DMS53 treated with DMSO at 0.1 percent for 48 hours (cell line): ENCODE results near the gene CCNB1.
A peak's percentile ranks its signal among the peaks of the same experiment; 100 is the strongest.
"Not testable (repeated sequence)": the region's sequence is repeated elsewhere in the genome, so short reads cannot be mapped to it uniquely, and the experiment has no call there.

Experiments
- DNase-seq: peaks from one replicate; lab custom pipeline; 2025; ENCODE audit not compliant: unreplicated experiment; lab: John Stamatoyannopoulos, UW

CCNB1 gene

DNA sequence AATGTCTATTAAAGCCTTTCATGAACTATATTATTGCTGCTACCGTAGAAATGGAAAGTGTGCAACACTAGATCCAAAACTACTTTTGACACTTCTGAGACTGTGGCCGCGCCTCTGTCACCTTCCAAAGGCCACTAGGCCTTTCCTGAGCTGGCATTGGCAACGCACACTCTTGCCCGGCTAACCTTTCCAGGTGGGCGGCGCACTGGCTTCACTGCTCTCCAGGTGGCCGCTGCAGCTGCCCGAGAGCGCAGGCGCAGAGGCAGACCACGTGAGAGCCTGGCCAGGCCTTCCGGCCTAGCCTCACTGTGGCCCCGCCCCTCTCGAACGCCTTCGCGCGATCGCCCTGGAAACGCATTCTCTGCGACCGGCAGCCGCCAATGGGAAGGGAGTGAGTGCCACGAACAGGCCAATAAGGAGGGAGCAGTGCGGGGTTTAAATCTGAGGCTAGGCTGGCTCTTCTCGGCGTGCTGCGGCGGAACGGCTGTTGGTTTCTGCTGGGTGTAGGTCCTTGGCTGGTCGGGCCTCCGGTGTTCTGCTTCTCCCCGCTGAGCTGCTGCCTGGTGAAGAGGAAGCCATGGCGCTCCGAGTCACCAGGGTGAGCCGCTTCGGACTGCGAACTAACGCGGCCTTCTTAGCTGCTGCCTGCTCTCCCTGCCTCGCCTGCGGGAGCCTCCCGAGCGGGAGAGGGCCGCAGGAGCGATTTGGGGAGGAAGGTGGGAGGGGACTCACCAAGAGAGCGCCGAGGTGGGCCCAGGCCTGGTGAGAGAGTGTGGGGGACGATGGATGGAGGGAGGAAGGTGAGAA is at the start of gene CCNB1:
CCNB1 (plus strand) TSS at position 465 of the 807 bp plus-strand sequence; CDS start at position 578, 113 bp downstream.
- peak; percentile 98 for DNase-seq

DNA sequence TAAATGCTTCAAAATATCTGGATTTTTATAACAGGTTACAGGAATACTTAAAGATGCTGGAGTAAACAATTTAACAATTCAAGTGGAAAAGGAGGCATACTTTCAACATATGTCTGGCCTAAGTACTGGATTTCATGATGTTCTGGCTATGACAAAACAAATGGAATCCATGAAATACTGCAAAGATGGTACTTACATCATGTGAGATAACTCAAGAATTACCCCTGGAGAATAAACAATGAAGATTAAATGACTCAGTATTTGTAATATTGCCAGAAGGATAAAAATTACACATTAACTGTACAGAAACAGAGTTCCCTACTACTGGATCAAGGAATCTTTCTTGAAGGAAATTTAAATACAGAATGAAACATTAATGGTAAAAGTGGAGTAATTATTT is 37.5 kb upstream of the CCNB1 start:
- no peak for DNase-seq

DNA sequence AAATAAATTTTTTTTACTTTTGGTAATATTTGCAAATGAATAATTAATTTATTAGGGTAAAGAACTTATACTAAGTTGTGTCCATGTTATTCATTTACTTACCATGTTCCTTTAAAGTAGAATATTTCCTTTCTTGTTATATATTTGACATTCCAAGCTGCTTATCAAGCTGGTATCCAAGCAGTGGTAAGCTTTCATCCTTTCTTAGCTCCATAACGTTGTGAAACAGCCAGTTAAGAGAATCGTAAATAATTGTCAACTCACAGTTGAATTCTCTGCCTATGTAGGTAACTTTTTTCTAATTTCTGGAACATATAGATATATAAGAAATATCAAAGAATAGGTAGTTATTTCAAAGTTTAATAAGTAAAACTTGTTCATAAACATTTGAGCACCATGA is 36.7 kb upstream of the CCNB1 start:
- DNase-seq = no peak

DNA sequence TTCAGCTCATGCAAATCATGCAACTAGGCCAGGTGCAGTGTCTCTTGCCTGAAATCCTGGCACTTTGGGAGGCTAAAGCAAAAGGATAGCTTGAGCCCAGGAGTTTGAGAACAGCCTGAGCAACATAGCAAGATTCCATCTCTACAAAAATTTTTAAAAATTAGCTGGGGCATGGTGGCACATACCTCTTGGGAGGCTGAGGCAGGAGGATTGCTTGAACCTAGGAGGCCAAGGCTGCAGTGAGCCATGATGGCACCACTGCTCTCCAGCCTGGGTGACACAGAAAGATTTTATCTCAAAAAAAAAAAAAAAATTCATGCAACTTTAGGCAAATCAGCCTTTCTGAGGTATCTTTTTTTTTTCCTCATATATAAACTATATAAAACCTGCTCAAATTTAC is 35.6 kb upstream of the CCNB1 start:
- DNase-seq = no peak

DNA sequence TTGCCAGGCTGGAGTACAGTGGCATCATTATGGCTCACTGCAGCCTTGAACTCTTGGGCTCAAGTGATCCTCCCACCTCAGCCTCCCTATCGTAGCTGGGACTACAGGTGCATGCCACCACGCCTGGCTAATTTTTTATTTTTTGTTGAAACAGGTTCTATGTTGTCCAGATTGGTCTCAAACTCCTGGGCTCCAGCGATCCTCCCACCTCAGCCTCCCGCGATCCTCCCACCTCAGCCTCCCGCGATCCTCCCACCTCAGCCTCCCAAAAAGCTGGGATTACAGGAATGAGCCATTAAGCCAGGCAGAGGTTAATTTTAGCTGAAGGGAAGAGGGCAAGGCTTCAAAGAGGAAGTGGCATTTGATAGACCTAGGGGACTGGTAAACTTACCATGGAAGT is 32.8 kb upstream of the CCNB1 start:
- DNase-seq = no peak

DNA sequence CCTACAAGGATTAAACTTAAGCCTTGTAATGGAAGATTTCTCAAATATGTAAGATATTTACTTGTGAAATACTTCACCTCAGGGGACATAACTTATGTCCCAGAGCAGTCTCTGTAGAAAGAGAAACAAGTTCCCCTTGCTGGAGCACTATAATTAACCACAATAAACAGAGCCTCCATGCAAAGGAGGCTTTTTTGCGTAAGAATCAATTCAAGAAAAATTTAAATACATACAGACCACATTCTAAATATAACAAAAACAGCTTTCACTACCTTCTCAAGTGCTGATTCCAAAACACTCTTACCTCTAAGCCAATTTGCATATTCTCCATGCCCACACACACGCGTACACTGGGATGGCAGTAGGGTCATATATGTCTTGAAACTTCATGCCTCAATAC is 30.7 kb upstream of the CCNB1 start:
- no peak for DNase-seq

DNA sequence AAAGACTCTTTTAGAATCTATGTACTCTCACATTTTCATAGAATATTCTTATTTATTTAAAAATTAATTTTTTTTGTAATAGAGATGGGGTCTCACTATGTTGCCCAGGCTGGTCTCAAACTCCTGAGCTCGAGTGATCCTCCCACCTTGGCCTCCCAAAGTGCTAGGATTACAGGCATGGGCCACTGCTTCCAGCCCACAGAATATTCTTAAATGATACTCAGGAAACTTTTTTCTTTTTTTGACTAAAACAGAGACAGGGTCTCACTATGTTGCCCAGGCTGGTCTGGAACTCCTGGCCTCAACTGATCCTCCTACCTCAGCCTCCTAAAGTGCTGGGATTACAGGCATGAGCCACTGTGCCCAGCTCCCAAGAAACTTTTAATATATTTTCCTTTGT is 29.7 kb upstream of the CCNB1 start:
- DNase-seq = not testable (repeated sequence)

DNA sequence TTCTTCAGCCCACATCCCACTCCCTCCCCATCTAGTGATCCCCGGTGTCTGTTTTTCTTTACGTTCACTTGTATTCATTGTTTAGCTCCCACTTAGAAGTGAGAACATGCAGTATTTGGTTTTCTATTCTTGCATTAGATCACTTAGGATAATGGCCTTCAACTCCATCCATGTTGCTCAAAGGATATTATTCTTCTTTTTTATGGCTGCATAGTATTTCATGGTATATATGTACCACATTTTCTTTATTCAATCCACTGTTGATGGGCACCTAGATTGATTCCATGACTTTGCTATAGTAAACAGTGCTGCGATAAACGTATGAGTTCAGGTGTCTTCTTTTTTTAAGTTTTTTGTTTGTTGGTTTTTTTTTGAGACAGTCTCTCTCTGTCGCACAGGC is 29.1 kb upstream of the CCNB1 start:
- no peak for DNase-seq

DNA sequence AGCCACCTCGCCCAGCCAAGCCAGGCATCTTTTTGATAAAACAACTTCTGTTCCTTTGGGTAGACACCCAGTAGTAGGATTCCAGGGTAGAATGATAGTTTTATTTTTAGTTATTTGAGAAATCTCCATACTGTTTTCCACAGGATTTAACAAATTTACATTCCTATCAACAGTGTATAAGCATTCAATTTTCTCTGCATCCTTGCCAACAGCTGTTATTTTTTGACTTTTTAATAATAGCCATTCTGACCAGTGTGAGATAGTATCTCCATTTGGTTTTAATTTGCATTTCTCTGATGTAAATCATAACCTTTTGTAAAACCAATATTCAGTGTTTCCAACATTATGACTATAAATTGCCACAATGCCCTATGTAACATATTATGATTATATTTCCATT is 28.2 kb upstream of the CCNB1 start:
- no peak for DNase-seq

DNA sequence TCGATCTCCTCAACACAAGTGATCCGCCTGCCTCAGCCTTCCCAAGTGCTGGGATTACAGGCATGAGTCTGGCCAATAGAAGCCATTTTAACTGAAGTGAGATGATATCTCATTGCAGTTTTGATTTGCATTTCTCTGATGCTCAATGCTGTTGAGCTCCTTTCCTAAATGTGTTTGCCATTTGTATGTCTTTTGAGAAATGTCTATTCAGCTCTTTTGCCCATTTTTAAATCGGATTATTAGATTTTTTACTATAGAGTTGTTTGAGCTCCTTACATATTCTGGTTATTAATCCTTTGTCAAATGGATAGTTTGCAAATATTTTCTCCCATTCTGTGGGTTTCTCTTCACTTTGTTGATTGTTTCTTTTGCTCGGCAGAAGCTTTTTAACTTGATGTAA is 26.7 kb upstream of the CCNB1 start:
- DNase-seq = not testable (repeated sequence)

DNA sequence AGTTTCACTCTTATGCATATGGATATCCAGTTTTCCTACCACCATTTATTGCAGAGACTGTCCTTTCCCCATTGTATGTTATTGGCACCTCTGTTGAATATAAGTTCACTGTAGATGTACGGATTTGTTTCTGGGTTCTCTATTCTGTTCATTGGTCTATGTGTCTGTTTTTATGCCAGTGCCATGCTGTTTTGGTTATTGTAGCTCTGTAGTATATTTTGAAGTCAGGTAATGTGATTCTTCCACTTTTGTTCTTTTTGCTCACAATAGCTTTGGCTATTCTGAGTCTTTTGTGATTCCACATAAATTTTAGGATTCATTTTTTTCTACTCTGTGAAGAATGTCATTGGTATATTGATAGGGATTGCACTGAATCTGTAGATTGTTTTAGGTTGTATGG is 26.1 kb upstream of the CCNB1 start:
- no peak for DNase-seq

DNA sequence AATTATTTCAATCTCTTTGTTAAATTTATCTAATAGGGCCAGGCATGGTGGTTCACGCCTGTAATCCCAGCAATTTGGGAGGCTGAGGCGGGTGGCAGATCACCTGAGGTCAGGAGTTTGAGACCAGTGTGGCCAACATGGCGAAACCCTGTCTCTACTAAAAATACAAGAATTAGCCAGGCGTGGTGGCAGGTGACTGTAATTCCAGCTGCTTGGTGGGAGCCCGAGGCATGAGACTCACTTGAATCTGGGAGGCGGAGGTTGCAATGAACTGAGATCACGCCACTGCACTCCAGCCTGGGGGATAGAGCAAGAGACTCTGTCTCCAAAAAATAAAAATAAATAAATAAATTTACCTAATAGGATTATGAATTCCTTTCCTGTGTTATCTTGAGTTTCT is 18.4 kb upstream of the CCNB1 start:
- not testable (repeated sequence) for DNase-seq

DNA sequence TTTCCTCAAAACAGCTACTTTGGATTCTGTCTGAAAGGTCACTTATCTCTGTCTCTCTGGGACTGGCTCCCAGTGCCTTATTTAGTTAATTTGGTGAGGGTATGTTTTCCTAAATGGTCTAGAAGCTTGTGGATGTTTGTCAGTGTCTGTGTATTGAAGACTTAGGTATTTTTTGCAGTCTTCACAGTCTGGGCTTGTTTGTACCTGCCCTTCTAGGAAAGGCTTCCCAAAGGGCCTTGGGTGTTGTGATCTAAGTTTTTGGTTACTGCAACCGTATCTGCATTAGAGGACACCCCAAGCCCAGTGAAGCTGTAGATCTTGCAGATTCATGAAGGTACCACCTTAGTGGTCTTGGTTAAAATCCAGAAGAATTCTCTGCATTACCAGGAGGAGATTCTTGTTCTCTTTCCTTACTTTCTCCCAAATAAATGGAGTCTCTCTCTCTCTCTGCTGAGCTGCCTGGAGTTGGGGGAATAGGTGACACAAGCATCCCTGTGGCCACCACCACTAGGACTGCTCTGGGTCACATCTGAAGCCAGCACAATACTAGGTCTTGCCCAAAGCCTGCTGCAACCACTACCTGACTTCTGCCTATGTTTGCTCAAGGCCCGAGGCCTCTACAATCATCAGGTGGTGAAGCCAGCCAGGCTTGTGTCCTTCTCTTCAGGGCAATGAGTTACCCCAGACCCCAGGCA is 17.8 kb upstream of the CCNB1 start:
- DNase-seq = no peak

DNA sequence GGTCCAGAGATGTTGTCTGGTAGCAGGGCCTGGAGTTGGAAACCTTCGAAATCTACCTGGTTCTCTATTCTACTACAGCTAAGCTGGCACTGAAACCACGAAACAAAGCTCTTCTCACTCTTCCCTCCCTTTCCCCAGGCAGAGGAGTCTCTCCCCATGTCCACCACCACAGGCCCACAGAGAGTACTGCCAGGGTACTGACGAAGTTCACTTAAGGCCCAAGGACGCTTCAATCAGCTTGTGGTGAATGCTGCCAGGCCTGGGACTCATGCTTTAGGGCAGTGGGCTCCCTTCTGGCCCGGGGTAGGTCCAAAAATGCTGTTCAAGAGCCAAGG is 17.3 kb upstream of the CCNB1 start:
- DNase-seq = no peak

DNA sequence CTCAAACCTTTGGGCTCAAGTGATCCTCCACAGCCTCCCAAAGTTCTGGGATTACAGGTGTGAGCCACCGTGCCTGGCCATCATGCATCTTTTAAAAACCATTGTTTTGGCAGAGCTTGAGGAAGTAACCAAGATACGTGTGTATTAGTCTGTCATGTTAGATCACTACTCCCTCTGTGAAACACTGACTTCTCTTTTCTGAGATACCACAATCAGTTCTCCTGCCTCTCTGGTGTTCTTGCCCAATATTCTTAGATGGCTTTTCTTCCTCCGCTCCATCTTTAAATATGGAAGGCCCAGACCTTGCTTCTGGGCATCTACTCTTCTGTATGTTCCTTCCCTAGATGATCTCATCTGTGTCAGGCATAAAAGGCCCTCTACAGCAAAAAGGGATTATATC is 14.2 kb upstream of the CCNB1 start:
- DNase-seq = no peak

DNA sequence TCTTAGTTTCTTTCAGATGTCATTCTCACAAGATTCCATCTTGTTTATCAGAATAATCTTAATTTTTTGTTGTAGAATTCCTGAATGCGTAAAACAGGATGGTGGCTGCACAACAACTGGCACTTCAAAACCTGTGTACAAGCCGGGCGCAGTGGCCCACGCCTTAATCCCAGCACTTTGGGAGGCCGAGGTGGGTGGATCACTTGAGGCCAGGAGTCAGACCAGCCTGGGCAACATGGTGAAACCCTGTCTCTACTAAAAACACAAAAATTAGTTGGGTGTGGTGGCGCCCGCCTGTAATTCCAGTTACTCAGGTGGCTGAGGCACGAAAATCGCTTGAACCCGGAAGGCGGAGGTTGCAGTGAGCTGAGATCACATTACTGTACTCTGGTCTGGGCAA is 10.5 kb upstream of the CCNB1 start:
- no peak for DNase-seq

DNA sequence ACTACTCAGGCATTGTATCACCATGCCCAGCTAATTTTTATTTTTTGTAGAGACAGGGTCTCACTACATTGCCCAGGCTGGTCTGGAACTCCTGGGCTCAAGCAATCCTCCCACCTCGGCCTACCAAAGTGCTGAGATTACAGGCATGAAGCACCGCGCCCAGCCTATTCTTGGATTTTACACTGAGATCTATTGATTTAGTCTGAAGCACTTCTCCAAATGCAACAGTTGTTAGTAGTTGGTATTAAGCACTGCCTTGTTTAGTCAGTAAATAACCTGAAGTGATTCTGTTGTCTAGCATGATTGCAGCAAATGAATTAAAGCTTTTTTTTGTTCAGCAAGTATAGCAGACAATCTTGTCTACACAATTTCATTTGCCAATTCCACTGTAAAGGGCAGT is 8.9 kb upstream of the CCNB1 start:
- no peak for DNase-seq

DNA sequence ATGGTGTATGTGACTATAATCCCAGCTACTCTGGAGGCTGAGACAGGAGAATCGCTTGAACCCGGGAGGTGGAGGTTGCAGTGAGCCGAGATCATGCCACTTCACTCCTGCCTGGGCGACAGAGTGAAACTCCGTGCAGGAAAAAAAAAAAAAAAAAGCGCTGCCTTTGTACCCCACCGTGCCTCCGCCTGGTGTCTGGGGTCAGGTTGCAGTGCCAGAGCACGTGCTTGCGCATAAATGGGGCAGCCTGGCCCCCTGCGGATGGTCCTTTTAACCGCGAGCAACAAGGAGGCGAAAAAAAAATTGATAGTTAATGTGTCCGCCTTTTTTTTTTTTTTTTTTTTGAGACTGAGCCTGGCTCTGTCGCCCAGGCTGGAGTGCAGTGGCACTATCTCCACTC is 6.3 kb upstream of the CCNB1 start:
- DNase-seq = no peak

DNA sequence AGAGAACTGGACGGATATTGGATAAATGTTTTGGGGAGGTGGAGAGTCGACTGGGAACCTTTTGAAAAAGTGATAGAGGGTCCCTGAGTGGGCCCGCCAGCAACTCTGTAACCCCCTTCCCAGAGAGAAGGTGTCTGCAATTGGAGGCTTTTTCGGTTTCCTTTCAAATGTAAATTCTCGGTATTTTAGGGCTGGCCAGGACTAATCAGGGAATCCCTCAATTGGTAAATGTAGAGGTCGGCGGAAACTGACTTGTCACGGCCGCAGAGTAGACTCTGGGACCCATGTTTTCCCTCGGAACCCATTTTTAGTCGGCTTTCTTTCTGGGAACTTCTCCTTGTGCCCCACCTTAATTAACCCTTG is 524 bp downstream of the CCNB1 start:
- peak; percentile 13 for DNase-seq

DNA sequence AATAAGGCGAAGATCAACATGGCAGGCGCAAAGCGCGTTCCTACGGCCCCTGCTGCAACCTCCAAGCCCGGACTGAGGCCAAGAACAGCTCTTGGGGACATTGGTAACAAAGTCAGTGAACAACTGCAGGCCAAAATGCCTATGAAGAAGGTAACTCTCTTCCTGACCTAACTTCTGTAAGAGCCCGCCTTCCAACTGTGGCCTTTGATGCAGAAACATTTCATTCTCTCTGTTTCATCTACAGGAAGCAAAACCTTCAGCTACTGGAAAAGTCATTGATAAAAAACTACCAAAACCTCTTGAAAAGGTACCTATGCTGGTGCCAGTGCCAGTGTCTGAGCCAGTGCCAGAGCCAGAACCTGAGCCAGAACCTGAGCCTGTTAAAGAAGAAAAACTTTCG is 979 bp downstream of the CCNB1 start:
- DNase-seq = no peak

DNA sequence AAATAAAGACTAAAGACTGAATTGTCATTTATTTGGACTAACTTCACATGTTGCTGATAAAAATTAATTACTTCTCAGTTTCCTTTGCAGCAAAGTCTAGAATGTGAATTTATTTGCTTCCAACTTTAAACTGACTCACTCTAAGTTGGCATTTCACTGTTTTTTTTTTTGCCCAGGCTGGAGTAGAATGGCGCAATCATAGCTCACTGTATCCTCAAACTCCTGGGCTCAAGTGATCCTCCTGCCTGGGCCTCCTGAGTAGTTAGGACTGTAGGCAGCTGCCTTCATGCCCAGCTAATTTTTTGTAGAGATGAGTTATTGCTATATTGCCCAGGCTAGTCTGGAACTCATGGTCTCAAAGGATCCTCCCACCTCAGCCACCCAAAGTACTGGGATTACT is 3.5 kb downstream of the CCNB1 start:
- no peak for DNase-seq

DNA sequence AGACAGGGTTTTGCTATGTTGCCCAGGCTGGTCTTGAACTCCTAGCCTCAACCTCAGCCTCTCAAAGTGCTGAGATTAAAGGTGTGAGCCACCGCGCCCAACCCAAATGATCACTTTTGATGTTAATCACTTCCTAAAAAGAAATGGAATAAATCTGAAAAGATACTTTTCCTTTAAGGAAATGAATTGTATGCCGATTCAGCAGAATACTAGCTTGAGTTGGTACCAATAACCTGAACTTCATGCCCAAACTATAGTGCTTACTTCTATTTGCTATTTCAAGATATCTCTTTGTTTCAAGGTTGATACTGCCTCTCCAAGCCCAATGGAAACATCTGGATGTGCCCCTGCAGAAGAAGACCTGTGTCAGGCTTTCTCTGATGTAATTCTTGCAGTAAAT is 4.0 kb downstream of the CCNB1 start:
- no peak for DNase-seq
